Measurements from ENCODE around the gene GPATCH8.
"Not testable (repeated sequence)": the region's sequence is repeated elsewhere in the genome, so short reads cannot be mapped to it uniquely, and the experiment has no call there.

The GPATCH8 gene

DNA sequence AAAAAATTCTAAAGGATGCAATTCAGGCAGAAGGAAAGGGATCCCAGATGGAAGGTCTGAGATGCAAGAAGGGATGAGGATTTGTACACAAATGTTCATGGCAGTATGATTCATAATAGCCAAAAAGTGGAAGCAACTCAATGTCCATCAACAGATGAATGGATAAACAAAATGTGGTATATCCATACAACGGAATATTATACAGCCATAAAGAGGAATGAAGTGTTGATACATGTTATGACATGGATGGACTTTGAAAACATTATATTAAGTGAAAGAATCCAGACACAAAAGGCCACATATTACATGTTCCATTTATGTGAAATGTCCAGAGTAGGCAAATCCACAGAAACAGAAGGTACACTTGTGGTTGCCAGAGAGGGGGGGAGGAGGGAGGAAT is 23.9 kb upstream of the GPATCH8 start:
- DNase-seq, result no peak

DNA sequence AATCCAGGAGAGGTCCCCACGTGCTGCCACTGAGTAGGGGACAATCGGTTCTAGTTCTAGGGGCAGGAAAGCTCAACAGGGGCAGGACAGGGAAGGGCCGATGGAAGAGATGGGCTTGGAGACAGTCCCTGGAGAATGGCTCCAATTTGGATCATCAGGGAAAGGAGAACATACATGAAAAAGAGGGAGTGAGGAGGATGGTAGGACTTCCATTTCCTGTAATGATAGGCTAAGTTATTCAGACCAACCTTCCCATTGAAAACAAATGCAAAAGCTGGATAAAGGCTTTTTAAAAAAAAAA is 20.4 kb upstream of the GPATCH8 start:
- no peak for DNase-seq

DNA sequence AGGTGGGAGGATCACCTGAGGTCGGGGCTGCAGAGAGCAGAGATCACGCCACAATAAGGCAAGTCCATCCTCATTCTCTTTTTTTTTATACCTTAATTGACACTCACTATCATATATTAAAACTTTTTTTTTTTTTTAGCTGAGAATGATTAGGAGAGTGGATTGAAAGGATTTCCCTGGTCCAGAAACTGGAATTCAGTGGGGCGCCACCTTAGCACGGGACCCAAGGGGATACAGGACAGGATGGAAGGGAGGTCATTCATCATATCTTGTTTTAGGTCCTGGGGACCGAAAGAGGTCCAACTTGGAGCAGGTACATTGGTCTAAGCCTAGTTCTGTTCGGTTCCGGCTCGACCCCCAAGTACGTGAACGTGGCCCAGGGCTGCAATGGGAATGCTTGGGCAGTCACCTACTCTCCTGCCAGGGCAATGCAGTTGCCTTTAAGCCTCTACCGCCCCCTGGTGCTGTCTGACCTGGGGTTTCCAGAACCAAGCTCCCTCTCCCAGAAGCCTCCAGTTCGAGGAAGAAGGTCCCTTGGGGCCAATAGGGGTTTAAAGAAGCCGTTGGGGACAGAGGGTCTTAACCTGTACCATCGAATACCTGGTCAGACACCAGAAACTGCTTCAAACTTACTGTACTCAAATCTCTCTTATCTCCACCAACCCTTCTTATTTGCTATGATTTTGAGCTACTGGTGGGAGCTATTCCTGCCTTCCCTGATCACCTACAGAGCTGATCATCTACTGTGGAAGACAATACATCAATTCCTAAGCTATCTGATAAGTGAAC is 19.9 kb upstream of the GPATCH8 start:
- no peak for DNase-seq

DNA sequence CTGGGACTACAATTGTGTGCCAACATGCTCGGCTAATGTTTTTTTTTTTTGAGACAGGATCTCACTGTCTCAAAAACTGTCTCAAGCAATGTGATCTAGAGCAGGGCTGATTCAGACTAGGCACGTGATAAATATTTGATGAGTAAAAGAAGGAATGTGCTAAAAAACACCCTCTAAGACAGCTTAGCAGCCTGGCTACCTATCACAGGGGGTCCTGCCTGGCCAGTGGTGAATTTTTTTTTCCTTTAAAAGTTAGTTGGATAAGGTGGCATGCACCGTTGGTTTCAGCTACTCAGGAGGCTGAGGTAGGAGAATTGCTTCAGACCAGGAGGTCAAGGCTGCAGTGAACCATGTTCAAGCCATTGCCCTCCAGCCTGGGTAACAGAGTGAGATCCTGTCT is 14.8 kb upstream of the GPATCH8 start:
- no peak for DNase-seq

DNA sequence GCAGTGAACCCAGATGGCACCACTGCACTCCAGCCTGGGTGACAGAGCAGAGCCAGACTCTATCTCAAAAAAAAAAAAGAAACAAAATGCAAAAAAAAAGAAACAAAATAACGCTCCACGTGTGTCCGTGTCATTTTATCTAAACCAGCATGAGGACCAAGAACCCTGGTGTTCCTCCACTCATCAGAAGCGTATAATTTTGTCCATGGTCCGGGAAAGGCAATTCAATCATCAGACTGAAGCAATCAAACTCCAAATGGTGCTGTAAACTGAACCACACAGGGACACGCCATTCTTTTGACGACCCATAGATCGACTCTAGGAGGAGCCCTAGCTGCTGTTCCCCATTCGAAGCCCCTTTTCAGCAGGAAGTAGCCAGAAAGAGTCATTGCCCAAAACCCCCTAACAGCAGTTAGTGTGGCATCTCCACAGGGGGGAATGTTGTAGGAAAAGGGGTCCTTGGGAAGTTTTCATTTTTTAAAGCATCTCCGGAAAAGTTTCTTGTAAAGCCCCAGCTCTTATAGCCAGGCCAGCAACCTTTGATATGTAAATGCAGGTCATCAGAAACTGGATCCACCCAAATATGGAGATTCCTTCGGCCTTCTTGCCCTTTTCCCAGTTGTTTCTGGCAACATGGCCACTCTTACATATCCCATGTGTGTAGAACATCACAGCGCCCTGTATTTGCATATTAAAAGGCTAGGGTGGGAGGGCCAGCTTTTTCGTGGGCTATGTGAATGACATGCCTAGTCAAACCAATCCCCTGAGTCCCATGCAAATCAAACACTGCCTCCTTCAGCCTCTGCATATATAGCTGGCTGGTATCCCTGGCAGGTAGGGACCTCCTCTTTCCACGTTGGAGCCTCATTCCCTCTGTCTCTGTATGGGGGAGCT is 8.3 kb upstream of the GPATCH8 start:
- DNase-seq, result not testable (repeated sequence)

DNA sequence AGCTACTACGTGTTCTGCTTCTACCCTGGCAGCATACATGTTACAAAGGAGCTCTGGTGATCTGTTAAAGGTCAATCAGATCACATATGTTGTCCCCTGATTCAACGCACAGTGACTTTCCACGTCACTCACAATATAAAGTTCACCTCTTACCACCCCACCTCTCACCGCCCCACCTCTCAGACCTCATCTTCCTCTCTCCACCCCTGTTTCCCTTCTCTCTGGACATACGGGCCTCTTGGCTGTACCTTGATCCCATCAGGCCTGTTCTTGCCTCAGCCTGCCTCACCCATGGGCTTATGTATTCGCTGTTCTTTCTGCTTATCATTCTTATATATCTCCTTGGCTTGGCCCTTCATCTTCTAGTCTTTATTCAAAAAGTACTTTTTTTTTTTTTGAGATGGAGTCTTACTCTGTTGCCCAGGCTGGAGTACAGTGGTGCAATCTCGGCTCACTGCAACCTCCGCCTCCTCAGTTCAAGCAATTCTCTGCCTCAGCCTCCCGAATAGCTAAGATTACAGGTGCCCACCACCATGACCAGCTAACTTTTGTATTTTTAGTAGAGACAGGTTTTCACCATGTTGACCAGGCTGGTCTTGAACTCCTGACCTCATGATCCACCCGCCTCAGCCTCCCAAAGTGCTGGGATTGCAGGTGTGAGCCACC is 3.9 kb upstream of the GPATCH8 start:
- not testable (repeated sequence) for DNase-seq

DNA sequence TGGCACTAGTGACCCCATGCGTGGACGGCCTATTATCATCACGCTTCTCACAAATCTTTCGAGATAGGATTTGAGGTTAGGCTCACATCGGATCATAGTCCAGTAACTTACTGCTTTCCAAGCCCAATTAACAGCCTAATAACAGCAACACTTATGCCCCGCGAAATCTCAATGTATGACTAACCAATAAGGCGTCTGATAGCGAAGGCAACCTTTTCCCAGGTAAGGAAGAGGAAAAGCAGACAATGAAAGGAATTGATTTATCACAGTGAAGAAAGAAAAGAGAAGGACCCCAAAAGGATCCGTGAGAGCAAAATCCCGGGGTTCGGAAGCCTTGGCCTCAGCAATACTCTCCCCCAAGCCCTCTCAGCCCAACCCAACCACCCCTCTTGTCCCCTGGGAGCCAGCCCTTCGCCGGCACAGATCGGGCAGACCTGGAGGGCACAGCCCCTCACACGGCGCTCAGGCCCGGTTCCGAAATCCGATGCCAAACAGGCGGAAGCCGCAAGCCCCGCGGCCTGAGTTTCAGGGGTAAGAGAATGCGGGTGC is 534 bp downstream of the GPATCH8 start:
- DNase-seq, result peak; percentile 19

DNA sequence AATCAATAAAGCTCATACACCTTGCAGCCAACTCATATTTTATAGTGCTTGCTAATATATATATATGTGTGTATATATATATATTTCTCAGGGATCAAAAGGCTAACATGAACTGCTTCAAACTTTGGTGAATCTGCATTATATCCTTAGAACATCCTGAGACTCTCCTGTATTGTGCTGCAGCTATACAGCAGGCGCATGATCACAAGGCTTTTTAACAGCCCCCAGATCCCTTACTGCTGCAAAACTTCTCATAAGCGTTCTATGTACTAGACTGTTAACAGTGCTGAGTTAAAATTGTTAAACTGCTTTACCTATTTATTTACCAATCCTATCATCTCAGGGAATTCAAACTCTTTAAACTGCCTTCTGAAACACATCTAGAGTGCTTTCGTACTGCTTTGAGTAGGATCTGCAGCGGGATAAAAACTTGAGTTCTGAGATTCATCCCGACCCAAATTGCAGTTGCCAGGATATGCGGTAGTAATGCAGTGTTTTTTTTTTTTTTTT is 1.3 kb downstream of the GPATCH8 start:
- DNase-seq, result no peak

DNA sequence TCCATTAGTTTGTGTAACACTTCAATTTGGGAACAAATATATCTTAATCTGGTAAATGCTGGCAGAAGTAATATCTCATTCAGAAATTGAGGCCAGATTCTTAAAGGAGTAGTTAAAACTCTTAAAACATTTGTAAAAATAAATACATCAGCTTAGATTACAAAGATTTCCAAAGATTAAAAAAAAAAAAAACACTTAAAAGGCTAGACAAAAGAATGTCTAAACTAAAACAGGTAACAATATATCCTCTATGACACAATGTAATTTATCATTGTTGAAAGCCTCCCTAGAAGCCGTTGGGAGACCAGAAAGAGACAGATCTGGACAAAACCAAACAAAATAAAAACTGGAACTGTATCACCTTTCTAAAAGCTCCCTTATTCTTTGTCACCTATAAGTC is 3.5 kb downstream of the GPATCH8 start:
- no peak for DNase-seq

DNA sequence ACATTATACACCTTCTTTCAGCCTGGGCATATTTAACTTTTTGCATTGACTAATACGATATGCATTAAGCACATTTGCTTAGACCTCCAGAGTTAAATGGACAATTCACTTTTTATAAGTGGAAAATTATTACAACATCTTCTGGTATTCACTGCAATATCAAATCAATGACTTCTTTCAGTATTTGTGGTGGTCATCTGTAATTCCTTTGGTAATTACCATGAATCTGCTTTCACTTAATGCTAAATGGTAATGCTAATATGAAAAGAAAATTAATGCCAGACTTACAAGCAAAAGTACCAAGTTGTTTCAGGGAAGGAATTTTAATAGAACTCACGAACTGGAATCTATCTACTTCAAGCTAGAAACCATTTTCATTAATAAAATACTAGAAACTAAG is 6.4 kb downstream of the GPATCH8 start:
- DNase-seq, result no peak

DNA sequence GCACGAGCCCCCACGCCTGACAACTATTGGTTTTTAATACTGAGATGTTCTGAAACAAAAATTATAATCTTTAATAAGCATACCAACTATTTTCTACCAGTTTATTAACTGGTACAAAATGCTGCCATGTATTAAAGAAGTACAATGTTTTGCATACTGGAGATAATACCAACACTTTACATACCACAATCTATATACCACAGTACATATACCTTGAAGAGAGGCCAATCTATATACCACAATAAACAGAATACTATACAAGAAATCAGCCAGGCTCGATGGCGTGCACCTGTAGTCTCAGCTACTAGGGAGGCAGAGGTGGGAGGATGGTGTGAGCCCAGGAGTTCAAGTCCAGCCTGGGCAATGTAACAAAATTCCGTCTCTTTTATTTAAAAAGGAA is 9.9 kb downstream of the GPATCH8 start:
- DNase-seq, result no peak

DNA sequence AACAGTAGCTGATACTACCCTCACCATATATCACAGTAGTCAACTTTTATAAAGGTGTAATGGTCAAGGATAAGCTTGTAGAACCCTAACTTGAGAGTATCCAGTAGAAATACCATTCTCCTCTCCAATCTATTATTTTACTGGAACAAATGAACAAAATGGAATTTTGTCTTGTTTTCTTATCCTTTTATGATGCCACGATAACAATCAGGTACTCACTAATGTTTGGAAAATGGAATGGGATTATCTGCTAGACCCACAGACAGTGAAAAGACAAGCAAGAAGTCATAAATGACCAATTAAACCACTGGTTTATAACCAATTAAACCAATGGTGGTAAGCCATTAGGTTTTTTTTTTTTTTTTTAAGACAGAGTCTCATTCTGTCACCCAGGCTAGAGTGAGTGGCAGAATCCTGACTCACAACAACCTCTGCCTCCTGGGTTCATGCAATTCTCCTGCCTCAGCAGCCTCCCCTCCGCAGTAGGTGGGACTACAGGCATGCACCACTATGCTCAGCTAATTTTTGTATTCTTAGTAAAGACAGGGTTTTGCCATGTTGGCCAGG is 10.4 kb downstream of the GPATCH8 start:
- DNase-seq, result no peak

DNA sequence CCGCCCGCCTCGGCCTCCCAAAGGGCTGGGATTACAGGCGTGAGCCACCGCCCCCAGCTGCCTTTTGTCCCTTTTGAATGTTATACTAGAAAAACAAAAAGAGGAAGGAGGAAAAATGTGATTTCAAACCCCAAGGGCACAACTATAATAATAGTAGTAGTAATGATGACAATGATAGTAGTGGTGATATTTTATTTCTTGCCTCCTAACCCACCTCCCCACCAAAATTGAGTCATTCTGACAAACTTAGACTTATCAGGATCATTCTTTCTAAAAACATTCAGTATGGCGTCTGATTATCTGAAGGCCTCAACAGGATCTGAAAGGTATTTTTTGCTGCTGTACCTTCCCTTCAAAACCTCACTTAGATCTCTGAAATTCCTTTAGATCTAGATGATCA is 13.6 kb downstream of the GPATCH8 start:
- no peak for DNase-seq

DNA sequence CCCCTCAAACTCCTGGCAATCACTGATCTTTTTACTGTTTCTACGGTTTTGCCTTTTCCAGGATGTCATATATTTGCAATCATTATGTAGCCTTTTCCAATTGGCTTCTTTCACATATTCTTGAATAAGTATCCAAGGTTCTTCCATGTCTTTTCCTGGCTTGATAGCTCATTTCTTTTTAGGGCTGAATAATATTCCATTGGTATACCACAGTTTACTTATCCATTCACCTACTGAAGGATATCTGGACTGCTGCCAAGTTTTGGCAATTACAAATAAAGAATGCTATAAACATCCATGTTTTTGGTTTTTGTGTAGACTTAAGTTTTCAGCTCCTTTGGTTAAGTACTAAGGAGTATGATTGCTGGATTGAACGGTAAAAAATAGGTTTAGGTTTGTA is 16.0 kb downstream of the GPATCH8 start:
- DNase-seq, result no peak

DNA sequence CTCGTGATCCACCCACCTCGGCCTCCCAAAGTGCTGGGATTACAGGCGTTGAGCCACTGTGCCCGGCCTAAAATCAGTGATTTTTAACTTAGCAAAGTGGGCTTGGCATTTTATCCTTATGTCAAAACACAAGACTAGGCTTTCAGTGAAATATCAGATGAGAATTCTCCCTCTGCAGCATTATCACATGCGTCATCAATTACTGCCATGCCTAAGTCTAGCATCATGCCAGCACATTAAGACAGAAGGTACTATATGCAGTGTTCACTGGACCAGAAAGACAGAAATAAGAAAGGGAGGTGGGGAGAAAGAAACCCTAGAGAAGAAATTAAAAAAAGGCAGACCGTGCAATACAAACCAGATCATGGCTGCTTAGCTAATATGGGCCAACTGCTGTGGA is 29.8 kb downstream of the GPATCH8 start:
- no peak for DNase-seq

DNA sequence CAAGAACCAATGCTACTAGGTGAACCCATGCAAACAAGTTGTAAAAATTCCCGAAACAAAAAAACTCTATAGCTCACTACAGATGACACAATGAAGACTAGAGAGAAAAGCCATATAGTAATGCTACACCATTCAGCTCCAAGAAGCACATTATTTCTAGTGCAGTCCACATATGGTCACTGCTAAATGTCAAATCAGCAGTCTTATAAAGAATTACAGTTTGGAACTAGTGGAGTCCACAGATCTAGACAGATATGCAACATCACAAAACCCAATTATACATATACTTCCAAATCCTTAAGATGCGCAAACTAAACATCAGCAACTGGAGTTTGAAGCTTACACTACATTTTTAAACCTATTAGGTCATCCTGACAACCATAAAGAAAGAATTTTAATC is 33.5 kb downstream of the GPATCH8 start:
- DNase-seq, result no peak

DNA sequence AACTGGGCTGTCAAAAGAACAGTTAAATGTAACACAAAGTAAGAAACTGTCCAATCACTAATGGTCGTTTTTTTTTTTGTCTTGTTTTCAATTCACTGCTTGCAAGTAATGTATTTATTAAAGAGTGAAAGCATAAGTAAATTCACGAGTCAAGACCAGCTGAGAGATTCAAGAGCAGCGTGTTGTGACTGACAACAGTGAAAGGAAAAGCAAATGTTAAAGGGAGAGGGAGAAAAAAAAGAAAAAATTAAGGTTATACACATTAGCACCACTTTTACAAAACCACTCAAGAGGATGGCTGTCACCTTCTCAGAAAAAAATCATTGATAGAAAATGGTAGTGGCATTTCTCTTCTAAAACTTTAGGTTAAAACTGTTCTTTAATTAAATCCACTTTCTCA is 36.1 kb downstream of the GPATCH8 start:
- no peak for DNase-seq

DNA sequence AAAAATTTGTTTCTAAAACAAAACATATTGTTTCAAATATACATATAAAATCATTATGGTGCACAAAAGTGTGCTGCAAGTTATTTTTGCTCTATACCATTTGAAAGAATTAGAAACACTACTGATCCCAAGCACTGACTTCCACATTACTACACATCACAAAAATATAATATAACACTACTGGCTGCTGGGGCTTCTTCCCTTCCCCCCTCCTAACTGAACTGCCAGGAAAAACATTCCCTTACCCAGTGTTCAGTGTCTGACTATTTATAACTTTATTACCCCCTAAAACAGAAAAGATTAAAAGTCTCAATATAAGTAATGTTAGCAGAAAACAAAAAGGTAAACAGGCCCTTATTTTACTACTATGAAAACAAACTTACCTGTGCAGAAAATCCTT is 36.9 kb downstream of the GPATCH8 start:
- no peak for DNase-seq

DNA sequence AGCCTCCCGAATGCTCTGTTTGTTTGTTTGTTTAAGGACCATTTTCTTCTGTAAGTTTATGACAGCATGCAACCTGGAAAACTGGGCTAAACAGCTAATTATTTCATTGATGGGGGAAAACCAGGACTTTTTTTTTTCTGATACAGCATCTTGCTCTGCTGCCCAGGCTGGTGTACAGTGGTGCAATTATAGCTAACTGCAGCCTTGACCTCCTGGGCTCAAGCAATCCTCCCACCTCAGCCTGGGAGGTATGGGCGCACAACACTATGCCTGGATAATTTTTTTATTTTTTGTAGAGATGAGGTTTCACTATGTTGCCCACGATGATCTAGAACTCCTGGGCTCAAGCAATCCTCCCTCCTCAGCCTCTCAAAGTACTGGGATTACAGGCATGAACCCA is 37.3 kb downstream of the GPATCH8 start:
- no peak for DNase-seq

DNA sequence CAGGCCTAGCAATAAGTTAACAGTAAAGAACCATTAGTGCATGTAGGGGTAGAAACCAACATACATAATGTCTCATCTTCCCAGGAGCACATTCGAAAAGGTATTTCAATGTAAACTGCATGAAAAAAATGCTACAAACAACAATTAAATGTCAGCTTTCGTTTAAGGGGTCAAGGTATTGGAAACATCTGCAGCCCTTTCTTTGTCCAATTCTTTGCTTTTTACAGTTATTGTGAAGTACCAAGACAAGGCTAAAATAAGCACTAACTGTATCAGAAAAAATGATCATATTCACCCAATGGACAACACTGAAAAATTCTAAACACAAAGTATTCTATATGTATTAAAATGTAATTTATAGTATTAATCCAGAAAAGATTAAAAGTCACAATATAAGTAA is 37.9 kb downstream of the GPATCH8 start:
- no peak for DNase-seq

DNA sequence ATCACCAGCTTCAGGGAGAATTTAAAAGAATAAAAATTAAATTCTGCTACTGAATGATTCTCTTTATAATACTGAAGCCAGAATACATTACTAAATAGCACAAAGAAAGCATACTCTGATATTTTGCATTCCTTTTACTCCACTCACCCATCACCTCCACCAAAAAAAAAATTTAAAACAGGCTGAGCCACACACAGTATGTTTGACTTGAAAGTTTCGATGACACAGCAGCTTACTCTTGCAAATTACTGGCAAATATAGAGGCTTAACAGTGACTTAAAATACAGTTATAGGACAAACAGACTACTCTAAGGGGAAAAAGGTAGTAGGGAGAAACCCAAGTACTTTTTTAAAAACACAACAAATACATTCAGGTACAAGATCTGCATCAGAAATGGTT is 39.2 kb downstream of the GPATCH8 start:
- DNase-seq, result no peak

DNA sequence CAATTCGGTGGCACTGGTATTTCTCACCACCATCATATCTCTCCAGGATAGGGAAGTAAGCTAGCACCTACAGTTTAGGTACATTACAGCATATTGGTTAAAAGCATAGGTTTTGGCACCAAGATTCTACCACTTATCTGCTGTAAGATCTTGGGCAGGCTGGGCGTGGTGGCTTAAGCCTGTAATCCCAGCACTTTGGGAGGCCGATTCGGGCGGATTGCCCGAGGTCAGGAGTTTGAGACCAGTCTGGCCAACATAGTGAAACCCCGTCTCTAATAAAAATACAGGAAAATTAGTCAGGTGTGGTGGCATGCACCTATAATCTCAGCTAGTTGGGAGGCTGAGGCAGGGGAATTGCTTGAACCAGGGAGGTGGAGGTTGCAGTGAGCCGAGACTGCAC is 51.4 kb downstream of the GPATCH8 start:
- DNase-seq, result no peak

DNA sequence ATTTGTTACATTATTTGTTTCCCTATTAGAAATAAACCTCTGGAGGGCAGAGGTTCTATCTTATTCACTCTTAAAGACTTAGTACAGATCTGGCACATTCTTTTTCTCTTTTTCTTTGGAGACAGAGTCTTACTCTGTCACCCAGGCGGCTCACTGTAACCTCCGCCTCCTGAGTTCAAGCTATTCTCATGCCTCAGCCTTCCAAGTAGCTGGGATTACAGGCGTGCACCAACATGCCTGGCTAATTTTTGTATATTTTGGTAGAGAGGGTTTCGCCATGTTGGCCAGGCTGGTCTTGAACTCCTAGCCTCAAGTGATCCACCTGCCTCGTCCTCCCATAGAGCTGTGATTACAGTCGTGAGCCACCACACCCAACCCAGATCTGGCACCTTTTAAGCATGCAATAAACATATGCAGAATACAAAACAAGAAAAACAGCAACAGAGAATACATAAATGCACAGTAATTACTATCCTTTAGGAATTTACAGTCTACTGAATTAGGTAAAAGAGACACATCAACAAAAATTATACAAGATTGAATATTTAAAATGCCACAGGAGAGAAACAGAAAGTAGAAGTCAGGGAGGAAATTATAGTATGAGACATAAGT is 52.1 kb downstream of the GPATCH8 start:
- DNase-seq, result no peak

All from NCI-H1105 treated with DMSO at 0.1 percent for 48 hours (cell line).